HEK293 (cell line): Measurements from ENCODE around the gene MYL3.

Experiments
- CTCF ChIA-PET: fragments of 350-600 bp; formaldehyde crosslinking; extraction: SDS; loops from one replicate; lab custom pipeline; 2021; ENCODE audit warnings: antibody characterized with exemption; lab: Yijun Ruan, JAX
- POLR2A ChIA-PET: fragments of 300-600 bp; formaldehyde crosslinking; extraction: SDS; loops from one replicate; lab custom pipeline; 2020; ENCODE audit warnings: antibody characterized with exemption, inconsistent platforms; lab: Yijun Ruan, JAX
- H3K27ac ChIP-seq: fragments of 200-500 bp; sonication (Bioruptor generic); 2 replicates; pipeline ENCODE4 v1.5.1; 2014; ENCODE audit warnings: low read depth, low read length, control low read depth, inconsistent platforms; ENCODE audit errors: extremely low read depth
- H3K36me3 ChIP-seq, 2 experiments: fragments of 200-500 bp in 1 of 2; sonication (Bioruptor generic) in 1 of 2; 1 replicate in 1 of 2; 2 replicates in 1 of 2; pipeline ENCODE4 v1.5.1; 2014 to 2017; ENCODE audit warnings: inconsistent platforms in 2 of 2, low read length in 2 of 2; ENCODE audit not compliant: control insufficient read depth in 2 of 2, insufficient read depth in 1 of 2
- H3K4me1 ChIP-seq: fragments of 200-500 bp; sonication (Bioruptor generic); 2 replicates; pipeline ENCODE4 v1.5.1; 2014; ENCODE audit warnings: mild to moderate bottlenecking, low read length, inconsistent platforms; ENCODE audit not compliant: control insufficient read depth, insufficient read depth
- H3K4me3 ChIP-seq: 2 replicates; pipeline ENCODE4 v1.5.1; 2011; ENCODE audit warnings: low read depth, mild to moderate bottlenecking, control low read depth, low read length, moderate library complexity
- H3K9me3 ChIP-seq: fragments of 200-500 bp; sonication (Bioruptor generic); 2 replicates; pipeline ENCODE4 v1.5.1; 2014; ENCODE audit warnings: low read depth, low read length, inconsistent platforms; ENCODE audit not compliant: control insufficient read depth, insufficient read depth
- BCL11A ChIP-seq: fragments of 450-650 bp; formaldehyde crosslinking; IDR thresholded peaks from 2 replicates; pipeline ENCODE4 v1.5.1; 2016; ENCODE audit warnings: low read depth, missing biosample characterization, missing genetic modification characterization
- KLF7 ChIP-seq: fragments of 450-650 bp; formaldehyde crosslinking; IDR thresholded peaks from 2 replicates; pipeline ENCODE4 v1.5.1; 2016; ENCODE audit warnings: missing biosample characterization, missing genetic modification characterization, borderline replicate concordance
- OVOL3 ChIP-seq: fragments of 450-650 bp; formaldehyde crosslinking; IDR thresholded peaks from 2 replicates; pipeline ENCODE4 v1.5.1; 2016; ENCODE audit warnings: missing biosample characterization, missing genetic modification characterization
- SALL2 ChIP-seq: fragments of 450-650 bp; formaldehyde crosslinking; IDR thresholded peaks from 2 replicates; pipeline ENCODE4 v1.5.0; 2017; ENCODE audit warnings: missing biosample characterization, mild to moderate bottlenecking, missing genetic modification characterization, borderline replicate concordance
- WT1 ChIP-seq: fragments of 450-650 bp; formaldehyde crosslinking; IDR thresholded peaks from 2 replicates; pipeline ENCODE4 v1.5.1; 2016; ENCODE audit warnings: missing biosample characterization, missing genetic modification characterization
- YY2 ChIP-seq: fragments of 450-650 bp; formaldehyde crosslinking; IDR thresholded peaks from 2 replicates; pipeline ENCODE4 v1.5.1; 2016; ENCODE audit warnings: missing biosample characterization, missing genetic modification characterization
- ZBTB26 ChIP-seq: fragments of 450-650 bp; formaldehyde crosslinking; optimal IDR thresholded peaks from 2 replicates; pipeline ENCODE3; 2016; ENCODE audit warnings: missing biosample characterization, mild to moderate bottlenecking, missing genetic modification characterization
- ZFP3 ChIP-seq: fragments of 450-650 bp; formaldehyde crosslinking; IDR thresholded peaks from 2 replicates; pipeline ENCODE4 v1.5.1; 2016; ENCODE audit warnings: low read depth, missing biosample characterization, missing genetic modification characterization
- ZIC2 ChIP-seq: fragments of 450-650 bp; formaldehyde crosslinking; IDR thresholded peaks from 2 replicates; pipeline ENCODE4 v1.5.1; 2016; ENCODE audit warnings: missing biosample characterization, missing genetic modification characterization
- ZNF146 ChIP-seq: fragments of 450-650 bp; formaldehyde crosslinking; IDR thresholded peaks from 2 replicates; pipeline ENCODE4 v1.5.1; 2016; ENCODE audit warnings: missing biosample characterization, missing genetic modification characterization
- ZNF157 ChIP-seq: fragments of 450-650 bp; formaldehyde crosslinking; IDR thresholded peaks from 2 replicates; pipeline ENCODE4 v1.5.1; 2016; ENCODE audit warnings: missing biosample characterization, missing genetic modification characterization
- ZNF223 ChIP-seq: fragments of 450-650 bp; formaldehyde crosslinking; IDR thresholded peaks from 2 replicates; pipeline ENCODE4 v1.5.1; 2016; ENCODE audit warnings: missing biosample characterization, missing genetic modification characterization
- ZNF26 ChIP-seq: fragments of 450-650 bp; formaldehyde crosslinking; IDR thresholded peaks from 2 replicates; pipeline ENCODE4 v1.5.1; 2016; ENCODE audit warnings: missing biosample characterization, missing genetic modification characterization
- ZNF302 ChIP-seq: fragments of 450-650 bp; formaldehyde crosslinking; IDR thresholded peaks from 2 replicates; pipeline ENCODE4 v1.5.1; 2016; ENCODE audit warnings: missing biosample characterization, missing genetic modification characterization, low read depth
- ZNF311 ChIP-seq: fragments of 450-650 bp; formaldehyde crosslinking; IDR thresholded peaks from 2 replicates; pipeline ENCODE4 v1.5.1; 2017; ENCODE audit warnings: missing biosample characterization, missing genetic modification characterization, borderline replicate concordance
- ZNF335 ChIP-seq: fragments of 450-650 bp; formaldehyde crosslinking; conservative IDR thresholded peaks from 2 replicates; pipeline ENCODE4 v1.5.1; 2016; ENCODE audit warnings: missing biosample characterization, missing genetic modification characterization
- ZNF398 ChIP-seq: fragments of 450-650 bp; formaldehyde crosslinking; IDR thresholded peaks from 2 replicates; pipeline ENCODE4 v1.5.1; 2017; ENCODE audit warnings: missing biosample characterization, missing genetic modification characterization
- ZNF580 ChIP-seq: fragments of 450-650 bp; formaldehyde crosslinking; IDR thresholded peaks from 2 replicates; pipeline ENCODE4 v1.5.1; 2016; ENCODE audit warnings: missing biosample characterization, missing genetic modification characterization
- ZNF626 ChIP-seq: fragments of 450-650 bp; sonication (Bioruptor Pico); formaldehyde crosslinking; IDR thresholded peaks from 2 replicates; pipeline ENCODE4 v1.5.1; 2018; ENCODE audit warnings: missing biosample characterization, missing genetic modification characterization, inconsistent platforms
- TF ChIP-seq, protein P1 (sequence below): fragments of 450-650 bp; formaldehyde crosslinking; IDR thresholded peaks from 2 replicates; pipeline ENCODE4 v1.5.1; 2016; ENCODE audit warnings: missing biosample characterization, missing genetic modification characterization
- TF ChIP-seq, protein P2 (sequence below): fragments of 450-650 bp; formaldehyde crosslinking; IDR thresholded peaks from 2 replicates; pipeline ENCODE4 v1.5.1; 2016; ENCODE audit warnings: missing biosample characterization, missing genetic modification characterization, low read depth
- TF ChIP-seq, protein P3 (sequence below): fragments of 450-650 bp; formaldehyde crosslinking; IDR thresholded peaks from 2 replicates; pipeline ENCODE4 v1.5.1; 2016; ENCODE audit warnings: missing biosample characterization, missing genetic modification characterization

Gene MYL3

DNA sequence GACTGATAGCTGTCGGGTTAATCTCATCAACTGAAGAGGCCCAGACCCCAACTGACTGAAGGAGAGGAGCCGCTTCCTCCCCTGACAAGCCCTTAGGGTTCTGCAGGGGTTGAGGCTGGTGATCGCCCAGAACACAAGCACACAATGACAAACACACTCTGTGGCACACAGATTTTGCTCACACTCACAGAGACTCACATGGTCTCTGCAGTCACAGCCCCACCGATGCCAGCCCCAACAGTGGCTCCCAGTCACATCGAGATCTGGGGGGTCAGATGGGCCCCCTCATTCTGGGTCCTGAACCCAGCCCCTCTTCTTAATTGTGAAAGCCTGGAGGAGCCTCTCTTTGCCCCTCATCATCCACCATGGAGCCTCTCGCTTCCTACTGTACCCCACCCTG, 31.0 kb upstream of the MYL3 start (continued):
- no peak for TF ChIP-seq ZNF26
- TF ChIP-seq KLF7 (tag by site-specific recombination) = no peak
- no peak for TF ChIP-seq WT1 (tag by site-specific recombination)

DNA sequence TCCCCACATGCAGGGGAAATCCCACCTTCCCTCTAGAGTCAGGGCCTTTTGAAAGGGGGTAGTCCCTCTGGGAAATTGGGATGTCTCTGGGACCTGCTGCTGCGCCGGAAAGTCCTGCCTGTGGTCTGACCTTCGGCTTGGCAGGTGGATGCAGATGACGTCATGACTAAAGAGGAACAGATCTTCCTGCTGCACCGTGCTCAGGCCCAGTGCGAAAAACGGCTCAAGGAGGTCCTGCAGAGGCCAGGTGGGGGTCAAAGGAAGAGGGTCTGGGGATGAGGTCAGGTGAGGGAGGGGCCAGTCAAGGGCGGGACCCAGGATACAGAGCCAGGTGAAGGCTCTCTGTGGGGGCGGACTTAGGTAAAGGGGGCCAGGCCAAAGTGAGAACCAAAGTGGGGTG, 30.5 kb upstream of the MYL3 start:
- CTCF ChIA-PET = interaction anchor here (1.2 to 2.1 kb wide), 2 partner anchors 47 to 48 kb away, joined by 6 to 9 read pairs; no protein-coding TSS in a partner anchor
- H3K27ac ChIP-seq = no peak overlapping the region
- no peaks in the 10 kb centered on the region for H3K9me3 ChIP-seq
- TF ChIP-seq ZNF223 (no peak), ZFP3 (no peak), ZNF302 (tag by site-specific recombination) (no peak), YY2 (no peak), ZNF157 (tag by site-specific recombination) (no peak), ZNF146 (tag by site-specific recombination) (no peak), BCL11A (tag by site-specific recombination) (no peak), ZNF311 (no peak), ZNF335 (tag by site-specific recombination) (no peak), OVOL3 (tag by site-specific recombination) (no peak), ZBTB26 (tag by site-specific recombination) (no peak), ZNF398 (tag by site-specific recombination) (no peak), ZNF626 (tag by site-specific recombination) (no peak), SALL2 (tag by site-specific recombination) (no peak), ZNF580 (tag by site-specific recombination) (no peak), ZIC2 (no peak)
- TF ChIP-seq, protein P1, sequence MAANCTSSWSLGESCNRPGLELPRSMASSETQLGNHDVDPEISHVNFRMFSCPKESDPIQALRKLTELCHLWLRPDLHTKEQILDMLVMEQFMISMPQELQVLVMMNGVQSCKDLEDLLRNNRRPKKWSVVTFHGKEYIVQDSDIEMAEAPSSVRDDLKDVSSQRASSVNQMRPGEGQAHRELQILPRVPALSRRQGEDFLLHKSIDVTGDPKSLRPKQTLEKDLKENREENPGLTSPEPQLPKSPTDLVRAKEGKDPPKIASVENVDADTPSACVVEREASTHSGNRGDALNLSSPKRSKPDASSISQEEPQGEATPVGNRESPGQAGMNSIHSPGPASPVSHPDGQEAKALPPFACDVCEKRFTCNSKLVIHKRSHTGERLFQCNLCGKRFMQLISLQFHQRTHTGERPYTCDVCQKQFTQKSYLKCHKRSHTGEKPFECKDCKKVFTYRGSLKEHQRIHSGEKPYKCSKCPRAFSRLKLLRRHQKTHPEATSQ (tag by site-specific recombination) = no peak
- TF ChIP-seq, protein P2, sequence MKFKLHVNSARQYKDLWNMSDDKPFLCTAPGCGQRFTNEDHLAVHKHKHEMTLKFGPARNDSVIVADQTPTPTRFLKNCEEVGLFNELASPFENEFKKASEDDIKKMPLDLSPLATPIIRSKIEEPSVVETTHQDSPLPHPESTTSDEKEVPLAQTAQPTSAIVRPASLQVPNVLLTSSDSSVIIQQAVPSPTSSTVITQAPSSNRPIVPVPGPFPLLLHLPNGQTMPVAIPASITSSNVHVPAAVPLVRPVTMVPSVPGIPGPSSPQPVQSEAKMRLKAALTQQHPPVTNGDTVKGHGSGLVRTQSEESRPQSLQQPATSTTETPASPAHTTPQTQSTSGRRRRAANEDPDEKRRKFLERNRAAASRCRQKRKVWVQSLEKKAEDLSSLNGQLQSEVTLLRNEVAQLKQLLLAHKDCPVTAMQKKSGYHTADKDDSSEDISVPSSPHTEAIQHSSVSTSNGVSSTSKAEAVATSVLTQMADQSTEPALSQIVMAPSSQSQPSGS (tag by site-specific recombination) = no peak
- TF ChIP-seq, protein P3, sequence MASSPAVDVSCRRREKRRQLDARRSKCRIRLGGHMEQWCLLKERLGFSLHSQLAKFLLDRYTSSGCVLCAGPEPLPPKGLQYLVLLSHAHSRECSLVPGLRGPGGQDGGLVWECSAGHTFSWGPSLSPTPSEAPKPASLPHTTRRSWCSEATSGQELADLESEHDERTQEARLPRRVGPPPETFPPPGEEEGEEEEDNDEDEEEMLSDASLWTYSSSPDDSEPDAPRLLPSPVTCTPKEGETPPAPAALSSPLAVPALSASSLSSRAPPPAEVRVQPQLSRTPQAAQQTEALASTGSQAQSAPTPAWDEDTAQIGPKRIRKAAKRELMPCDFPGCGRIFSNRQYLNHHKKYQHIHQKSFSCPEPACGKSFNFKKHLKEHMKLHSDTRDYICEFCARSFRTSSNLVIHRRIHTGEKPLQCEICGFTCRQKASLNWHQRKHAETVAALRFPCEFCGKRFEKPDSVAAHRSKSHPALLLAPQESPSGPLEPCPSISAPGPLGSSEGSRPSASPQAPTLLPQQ (tag by site-specific recombination) = no peak
- H3K36me3 ChIP-seq = no peaks in the 10 kb centered on the region
- POLR2A ChIA-PET = no interaction called here
- no peaks in the 10 kb centered on the region for H3K4me1 ChIP-seq
- no peak overlapping the region for H3K4me3 ChIP-seq
